HEK293 (cell line): ENCODE data around the gene CCDC127.
"Not testable (repeated sequence)": the region's sequence is repeated elsewhere in the genome, so short reads cannot be mapped to it uniquely, and the experiment has no call there.

Experiments used
- CTCF ChIA-PET: fragments of 350-600 bp; formaldehyde crosslinking; extraction: SDS; loops from one replicate; lab custom pipeline; 2021; ENCODE audit warnings: antibody characterized with exemption; lab: Yijun Ruan, JAX
- POLR2A ChIA-PET: fragments of 300-600 bp; formaldehyde crosslinking; extraction: SDS; loops from one replicate; lab custom pipeline; 2020; ENCODE audit warnings: antibody characterized with exemption, inconsistent platforms; lab: Yijun Ruan, JAX
- H3K27ac ChIP-seq: fragments of 200-500 bp; sonication (Bioruptor generic); 2 replicates; pipeline ENCODE4 v1.5.1; 2014; ENCODE audit warnings: low read depth, low read length, control low read depth, inconsistent platforms; ENCODE audit errors: extremely low read depth
- H3K36me3 ChIP-seq, 2 experiments: fragments of 200-500 bp in 1 of 2; sonication (Bioruptor generic) in 1 of 2; 1 replicate in 1 of 2; 2 replicates in 1 of 2; pipeline ENCODE4 v1.5.1; 2014 to 2017; ENCODE audit warnings: inconsistent platforms in 2 of 2, low read length in 2 of 2; ENCODE audit not compliant: control insufficient read depth in 2 of 2, insufficient read depth in 1 of 2
- H3K4me1 ChIP-seq: fragments of 200-500 bp; sonication (Bioruptor generic); 2 replicates; pipeline ENCODE4 v1.5.1; 2014; ENCODE audit warnings: mild to moderate bottlenecking, low read length, inconsistent platforms; ENCODE audit not compliant: control insufficient read depth, insufficient read depth
- H3K4me3 ChIP-seq: 2 replicates; pipeline ENCODE4 v1.5.1; 2011; ENCODE audit warnings: low read depth, mild to moderate bottlenecking, control low read depth, low read length, moderate library complexity
- H3K9me3 ChIP-seq: fragments of 200-500 bp; sonication (Bioruptor generic); 2 replicates; pipeline ENCODE4 v1.5.1; 2014; ENCODE audit warnings: low read depth, low read length, inconsistent platforms; ENCODE audit not compliant: control insufficient read depth, insufficient read depth
- HOXA7 ChIP-seq: sonication (generic); formaldehyde crosslinking; IDR thresholded peaks from 2 replicates; pipeline ENCODE4 v1.8.1; 2022; ENCODE audit warnings: missing genetic modification reagents, borderline replicate concordance
- PRDM6 ChIP-seq: fragments of 450-650 bp; formaldehyde crosslinking; IDR thresholded peaks from 2 replicates; pipeline ENCODE4 v1.5.1; 2017; ENCODE audit warnings: missing biosample characterization, missing genetic modification characterization
- YY1 ChIP-seq: fragments of 450-650 bp; formaldehyde crosslinking; IDR thresholded peaks from 2 replicates; pipeline ENCODE4 v1.5.1; 2018; ENCODE audit warnings: missing biosample characterization, missing genetic modification characterization
- YY2 ChIP-seq: fragments of 450-650 bp; formaldehyde crosslinking; IDR thresholded peaks from 2 replicates; pipeline ENCODE4 v1.5.1; 2016; ENCODE audit warnings: missing biosample characterization, missing genetic modification characterization
- ZBTB1 ChIP-seq: fragments of 450-650 bp; formaldehyde crosslinking; IDR thresholded peaks from 2 replicates; pipeline ENCODE4 v1.5.1; 2016; ENCODE audit warnings: missing biosample characterization, missing genetic modification characterization
- ZBTB20 ChIP-seq: fragments of 450-650 bp; formaldehyde crosslinking; IDR thresholded peaks from 2 replicates; pipeline ENCODE4 v1.5.1; 2016; ENCODE audit warnings: missing biosample characterization, missing genetic modification characterization
- ZBTB49 ChIP-seq: fragments of 450-650 bp; formaldehyde crosslinking; IDR thresholded peaks from 2 replicates; pipeline ENCODE4 v1.5.1; 2016; ENCODE audit warnings: missing biosample characterization, missing genetic modification characterization, low read depth
- ZFP3 ChIP-seq: fragments of 450-650 bp; formaldehyde crosslinking; IDR thresholded peaks from 2 replicates; pipeline ENCODE4 v1.5.1; 2016; ENCODE audit warnings: low read depth, missing biosample characterization, missing genetic modification characterization
- ZIC2 ChIP-seq: fragments of 450-650 bp; formaldehyde crosslinking; IDR thresholded peaks from 2 replicates; pipeline ENCODE4 v1.5.1; 2016; ENCODE audit warnings: missing biosample characterization, missing genetic modification characterization
- ZNF114 ChIP-seq: fragments of 450-650 bp; formaldehyde crosslinking; IDR thresholded peaks from 2 replicates; pipeline ENCODE4 v1.5.0; 2017; ENCODE audit warnings: missing biosample characterization, missing genetic modification characterization
- ZNF140 ChIP-seq: fragments of 450-650 bp; formaldehyde crosslinking; IDR thresholded peaks from 2 replicates; pipeline ENCODE4 v1.5.1; 2016; ENCODE audit warnings: missing biosample characterization, missing genetic modification characterization
- ZNF155 ChIP-seq: fragments of 450-650 bp; formaldehyde crosslinking; IDR thresholded peaks from 2 replicates; pipeline ENCODE4 v1.5.1; 2016; ENCODE audit warnings: missing biosample characterization, missing genetic modification characterization
- ZNF341 ChIP-seq: fragments of 450-650 bp; formaldehyde crosslinking; IDR thresholded peaks from 2 replicates; pipeline ENCODE4; 2016; ENCODE audit warnings: low read depth, missing biosample characterization, missing genetic modification characterization
- ZNF350 ChIP-seq: fragments of 450-650 bp; formaldehyde crosslinking; IDR thresholded peaks from 2 replicates; pipeline ENCODE4 v1.5.0; 2017; ENCODE audit warnings: missing biosample characterization, mild to moderate bottlenecking, missing genetic modification characterization
- ZNF514 ChIP-seq: fragments of 450-650 bp; formaldehyde crosslinking; IDR thresholded peaks from 2 replicates; pipeline ENCODE4 v1.5.1; 2016; ENCODE audit warnings: missing biosample characterization, missing genetic modification characterization
- ZNF629 ChIP-seq: fragments of 450-650 bp; formaldehyde crosslinking; IDR thresholded peaks from 2 replicates; pipeline ENCODE4 v1.5.1; 2017; ENCODE audit warnings: missing biosample characterization, missing genetic modification characterization
- ZNF639 ChIP-seq: fragments of 450-650 bp; formaldehyde crosslinking; IDR thresholded peaks from 2 replicates; pipeline ENCODE4 v1.5.1; 2016; ENCODE audit warnings: missing biosample characterization, missing genetic modification characterization
- ZNF777 ChIP-seq: fragments of 450-650 bp; formaldehyde crosslinking; IDR thresholded peaks from 2 replicates; pipeline ENCODE4 v1.5.1; 2017; ENCODE audit warnings: missing biosample characterization, missing genetic modification characterization, borderline replicate concordance
- ZNF785 ChIP-seq: fragments of 450-650 bp; formaldehyde crosslinking; IDR thresholded peaks from 2 replicates; pipeline ENCODE4 v1.5.1; 2016; ENCODE audit warnings: missing biosample characterization, missing genetic modification characterization
- ZNF837 ChIP-seq: fragments of 450-650 bp; formaldehyde crosslinking; IDR thresholded peaks from 2 replicates; pipeline ENCODE4 v1.5.1; 2016; ENCODE audit warnings: missing biosample characterization, missing genetic modification characterization
- TF ChIP-seq, protein P1 (sequence below): fragments of 450-650 bp; formaldehyde crosslinking; IDR thresholded peaks from 2 replicates; pipeline ENCODE4 v1.5.1; 2016; ENCODE audit warnings: missing biosample characterization, missing genetic modification characterization
- TF ChIP-seq, protein P2 (sequence below): fragments of 450-650 bp; IDR thresholded peaks from 2 replicates; pipeline ENCODE4 v1.5.1; 2018; ENCODE audit warnings: missing biosample characterization, missing genetic modification characterization
- TF ChIP-seq, protein P3 (sequence below): fragments of 450-650 bp; formaldehyde crosslinking; IDR thresholded peaks from 2 replicates; pipeline ENCODE4 v1.5.1; 2016; ENCODE audit warnings: missing biosample characterization, missing genetic modification characterization

CCDC127 gene

GRCh38 chr5:227375-227774 lies 9.4 kb upstream of the CCDC127 start:
- H3K9me3 ChIP-seq, POLR2A ChIA-PET: not testable (repeated sequence)
- CTCF ChIA-PET, result interaction anchor here (0.7 kb wide), 1 partner anchor 39 kb away, joined by 4 read pairs; no protein-coding TSS in a partner anchor

DNA sequence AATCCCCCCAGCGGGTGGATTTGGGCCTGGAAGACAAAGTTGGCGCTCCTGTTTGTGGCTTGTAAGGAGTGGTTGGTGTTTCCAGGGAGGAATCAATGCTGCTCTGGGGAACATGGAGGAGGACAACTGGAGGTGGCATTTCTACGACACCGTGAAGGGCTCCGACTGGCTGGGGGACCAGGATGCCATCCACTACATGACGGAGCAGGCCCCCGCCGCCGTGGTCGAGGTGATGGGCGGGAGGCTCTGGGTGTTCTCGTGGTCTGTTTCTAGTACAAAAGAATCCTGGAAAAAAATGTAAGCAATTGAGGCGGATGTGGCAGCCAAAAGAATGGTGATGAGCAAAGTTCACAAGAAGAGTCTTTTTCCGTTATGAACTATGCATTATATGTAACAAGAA lies 7.4 kb upstream of the CCDC127 start:
- peaks cover 4% of the 10 kb centered on the region for H3K4me1 ChIP-seq
- H3K4me3 ChIP-seq, result no peak overlapping the region
- POLR2A ChIA-PET, result no interaction called here
- TF ChIP-seq ZNF514 (tag by site-specific recombination) (no peak), PRDM6 (tag by site-specific recombination) (no peak), HOXA7 (CRISPR knock-in tag) (no peak), YY2 (no peak), ZBTB49 (tag by site-specific recombination) (no peak)
- TF ChIP-seq, protein P1, sequence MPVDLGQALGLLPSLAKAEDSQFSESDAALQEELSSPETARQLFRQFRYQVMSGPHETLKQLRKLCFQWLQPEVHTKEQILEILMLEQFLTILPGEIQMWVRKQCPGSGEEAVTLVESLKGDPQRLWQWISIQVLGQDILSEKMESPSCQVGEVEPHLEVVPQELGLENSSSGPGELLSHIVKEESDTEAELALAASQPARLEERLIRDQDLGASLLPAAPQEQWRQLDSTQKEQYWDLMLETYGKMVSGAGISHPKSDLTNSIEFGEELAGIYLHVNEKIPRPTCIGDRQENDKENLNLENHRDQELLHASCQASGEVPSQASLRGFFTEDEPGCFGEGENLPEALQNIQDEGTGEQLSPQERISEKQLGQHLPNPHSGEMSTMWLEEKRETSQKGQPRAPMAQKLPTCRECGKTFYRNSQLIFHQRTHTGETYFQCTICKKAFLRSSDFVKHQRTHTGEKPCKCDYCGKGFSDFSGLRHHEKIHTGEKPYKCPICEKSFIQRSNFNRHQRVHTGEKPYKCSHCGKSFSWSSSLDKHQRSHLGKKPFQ (tag by site-specific recombination), result no peak
- TF ChIP-seq, all 188 proteins: peak for 0
- H3K9me3 ChIP-seq, result no peaks in the 10 kb centered on the region
- CTCF ChIA-PET, result no interaction called here
- no peak overlapping the region for H3K27ac ChIP-seq
- peaks cover 22 to 66% of the 10 kb centered on the region in 2 experiments for H3K36me3 ChIP-seq

More at GRCh38 chr5:227375-227774, 9.4 kb upstream of the CCDC127 start:
- not testable (repeated sequence) for H3K27ac ChIP-seq, H3K4me1 ChIP-seq, H3K4me3 ChIP-seq
- peaks cover 33 to 84% of the 10 kb centered on the region in 2 experiments for H3K36me3 ChIP-seq

DNA sequence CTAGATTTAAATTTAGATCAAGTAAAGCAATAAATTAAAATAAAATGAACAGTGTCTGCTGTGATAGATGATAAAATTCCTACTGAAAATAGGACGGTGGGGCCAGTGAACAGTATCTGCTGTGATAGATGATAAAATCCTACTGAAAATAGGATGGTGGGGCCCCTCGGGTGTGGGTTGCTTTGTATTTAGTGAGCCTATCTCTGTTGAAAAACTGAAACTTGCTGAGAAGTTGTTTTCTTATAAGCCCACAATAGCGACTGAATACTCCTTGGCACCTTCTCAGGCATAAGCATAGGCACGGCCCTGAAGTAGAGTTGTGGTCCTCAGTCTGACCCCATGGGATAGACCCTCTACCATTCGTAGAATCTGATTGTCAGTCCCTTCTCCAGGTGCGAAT lies 5.8 kb upstream of the CCDC127 start:
- H3K4me3 ChIP-seq, result no peak overlapping the region
- ChIA-PET CTCF (no interaction called here), POLR2A (no interaction called here)
- H3K27ac ChIP-seq, result no peak overlapping the region
- H3K4me1 ChIP-seq, result peaks cover 4% of the 10 kb centered on the region
- peaks cover 13 to 54% of the 10 kb centered on the region in 2 experiments for H3K36me3 ChIP-seq
- H3K9me3 ChIP-seq, result no peaks in the 10 kb centered on the region
- TF ChIP-seq ZNF350 (tag by site-specific recombination) (no peak), ZNF777 (tag by site-specific recombination) (no peak), ZBTB1 (tag by site-specific recombination) (no peak), ZNF341 (tag by site-specific recombination) (no peak), ZNF837 (tag by site-specific recombination) (no peak), ZIC2 (tag by site-specific recombination) (no peak), ZNF785 (no peak), ZNF639 (tag by site-specific recombination) (no peak), ZNF114 (tag by site-specific recombination) (no peak), ZNF629 (tag by site-specific recombination) (no peak), ZNF140 (tag by site-specific recombination) (no peak), ZFP3 (tag by site-specific recombination) (no peak), ZNF155 (tag by site-specific recombination) (no peak), ZBTB20 (tag by site-specific recombination) (no peak), YY1 (tag by site-specific recombination) (no peak)
- TF ChIP-seq, protein P2, sequence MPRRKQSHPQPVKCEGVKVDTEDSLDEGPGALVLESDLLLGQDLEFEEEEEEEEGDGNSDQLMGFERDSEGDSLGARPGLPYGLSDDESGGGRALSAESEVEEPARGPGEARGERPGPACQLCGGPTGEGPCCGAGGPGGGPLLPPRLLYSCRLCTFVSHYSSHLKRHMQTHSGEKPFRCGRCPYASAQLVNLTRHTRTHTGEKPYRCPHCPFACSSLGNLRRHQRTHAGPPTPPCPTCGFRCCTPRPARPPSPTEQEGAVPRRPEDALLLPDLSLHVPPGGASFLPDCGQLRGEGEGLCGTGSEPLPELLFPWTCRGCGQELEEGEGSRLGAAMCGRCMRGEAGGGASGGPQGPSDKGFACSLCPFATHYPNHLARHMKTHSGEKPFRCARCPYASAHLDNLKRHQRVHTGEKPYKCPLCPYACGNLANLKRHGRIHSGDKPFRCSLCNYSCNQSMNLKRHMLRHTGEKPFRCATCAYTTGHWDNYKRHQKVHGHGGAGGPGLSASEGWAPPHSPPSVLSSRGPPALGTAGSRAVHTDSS (tag by site-specific recombination), result no peak
- TF ChIP-seq, protein P3, sequence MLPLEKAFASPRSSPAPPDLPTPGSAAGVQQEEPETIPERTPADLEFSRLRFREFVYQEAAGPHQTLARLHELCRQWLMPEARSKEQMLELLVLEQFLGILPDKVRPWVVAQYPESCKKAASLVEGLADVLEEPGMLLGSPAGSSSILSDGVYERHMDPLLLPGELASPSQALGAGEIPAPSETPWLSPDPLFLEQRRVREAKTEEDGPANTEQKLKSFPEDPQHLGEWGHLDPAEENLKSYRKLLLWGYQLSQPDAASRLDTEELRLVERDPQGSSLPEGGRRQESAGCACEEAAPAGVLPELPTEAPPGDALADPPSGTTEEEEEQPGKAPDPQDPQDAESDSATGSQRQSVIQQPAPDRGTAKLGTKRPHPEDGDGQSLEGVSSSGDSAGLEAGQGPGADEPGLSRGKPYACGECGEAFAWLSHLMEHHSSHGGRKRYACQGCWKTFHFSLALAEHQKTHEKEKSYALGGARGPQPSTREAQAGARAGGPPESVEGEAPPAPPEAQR, result no peak
